ENCODE data around the gene C20orf144. TPM values are rescaled to one million over a fixed set of nuclear protein-coding genes. Genes with fewer than 3 reads are reported as not detected.

The C20orf144 gene
- total RNA-seq, 2 experiments from 2014 or later: 0.21 to 0.32 TPM

DNA sequence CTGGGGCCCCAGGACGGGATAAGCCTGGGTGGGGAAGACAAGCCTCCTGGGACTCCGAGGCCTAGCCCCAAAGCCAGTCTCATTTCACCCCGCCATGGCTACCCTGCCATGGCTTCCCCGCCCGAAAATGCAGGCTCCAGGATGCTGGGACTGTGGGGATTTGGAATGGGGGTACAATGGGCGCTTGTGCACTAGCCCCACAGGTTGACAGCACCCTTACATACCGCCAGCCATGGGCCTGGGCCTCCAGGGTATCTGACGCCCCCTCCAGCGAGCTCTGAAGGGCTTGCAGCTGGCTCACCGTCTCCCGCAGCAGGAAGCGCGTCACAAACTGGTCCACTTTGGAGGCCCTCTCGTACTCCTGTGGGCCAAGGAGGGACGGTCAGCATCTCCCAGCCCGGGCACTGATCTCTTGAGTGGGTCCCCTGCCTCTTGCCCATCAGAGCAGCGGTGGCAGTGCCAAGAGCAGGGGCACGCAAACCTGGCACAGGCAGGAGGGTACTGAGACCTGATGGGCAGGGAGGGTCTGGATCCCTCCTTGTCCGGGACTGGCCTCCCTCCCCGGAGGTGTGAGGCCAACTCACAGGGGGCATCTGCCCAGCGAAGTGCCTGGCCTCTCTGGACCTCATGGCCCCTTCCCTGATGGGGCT lies 2.0 kb upstream of the C20orf144 start:
- POLR2A ChIA-PET: no interaction called here

DNA sequence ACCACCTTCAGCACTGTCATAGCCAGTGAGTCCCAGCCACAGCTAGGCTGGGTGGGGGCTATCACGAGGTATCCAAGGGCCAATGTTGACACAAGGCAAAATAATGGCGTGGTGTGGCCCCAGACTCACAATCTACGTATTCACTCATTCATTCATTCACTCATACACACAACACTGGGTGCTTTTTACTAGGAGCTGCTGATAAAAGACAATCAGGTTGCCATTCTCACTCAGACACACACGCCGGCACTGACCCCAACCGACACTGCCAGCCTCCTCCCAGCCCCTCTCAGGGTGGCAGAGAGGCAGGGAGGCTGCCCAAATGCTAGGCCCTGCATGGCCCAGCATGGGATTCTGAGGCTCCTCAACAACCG lies 1.5 kb upstream of the C20orf144 start:
- ChIA-PET POLR2A (no interaction called here), CTCF (no interaction called here)

More for the DNA sequence above, 2.0 kb upstream of the C20orf144 start:
- CTCF ChIA-PET: no interaction called here

DNA sequence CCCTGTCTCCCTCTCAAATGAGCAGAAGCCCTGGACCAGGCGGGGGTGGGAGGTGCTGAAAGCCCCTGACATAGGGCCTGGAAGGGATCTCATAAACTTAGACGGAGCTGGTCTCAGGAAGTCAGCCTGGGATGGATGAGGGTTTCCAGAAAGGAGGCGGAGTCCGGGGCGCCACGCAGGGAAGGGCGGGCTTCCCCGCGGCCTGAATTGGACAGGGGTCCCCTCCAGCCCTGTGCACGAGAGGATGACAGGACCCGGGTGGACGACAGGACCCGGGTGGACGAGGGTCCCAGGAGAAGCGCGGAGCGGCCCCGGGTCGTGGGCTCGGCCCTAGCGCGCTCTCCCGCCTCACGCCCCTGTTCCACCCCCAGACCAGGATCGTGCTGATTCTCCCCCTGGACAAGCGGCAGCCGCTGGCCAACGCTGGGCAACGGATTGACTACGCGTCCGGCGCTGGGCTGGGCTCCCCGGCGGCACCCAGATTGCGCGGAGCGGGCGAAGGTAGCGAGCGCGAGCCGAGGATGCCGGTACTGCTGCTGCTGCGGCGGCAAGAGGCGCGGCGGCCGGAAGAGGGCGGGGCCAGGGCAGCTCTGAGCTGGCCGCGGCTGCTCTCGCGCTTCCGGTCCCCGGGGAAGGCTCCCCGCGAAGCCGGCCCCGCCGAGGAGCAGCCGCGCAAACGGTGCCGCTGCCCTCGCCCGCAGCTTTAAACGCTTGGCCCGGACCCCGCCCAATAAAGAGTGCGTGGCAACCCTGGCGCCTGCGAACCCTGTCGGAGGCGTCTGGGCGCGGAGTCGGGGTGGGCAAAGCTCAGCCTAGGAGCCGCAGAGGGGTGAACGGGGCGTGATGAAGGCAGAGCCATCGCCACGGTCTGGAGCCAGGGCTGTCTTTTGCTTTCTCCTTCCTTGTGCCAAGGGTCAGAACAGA lies 1.3 kb downstream of the C20orf144 start:
- ChIA-PET CTCF (interaction anchor here (0.6 to 4.8 kb wide), 5 partner anchors 11 to 220 kb away, joined by 3 to 22 read pairs (median 3); partner anchors contain the start of gene SNTA1), POLR2A (interaction anchor here (0.7 to 2.3 kb wide), 9 partner anchors 10 to 1422 kb away, joined by 3 to 8 read pairs (median 7); partner anchors contain the start of genes CBFA2T2, PXMP4 and SNTA1)

DNA sequence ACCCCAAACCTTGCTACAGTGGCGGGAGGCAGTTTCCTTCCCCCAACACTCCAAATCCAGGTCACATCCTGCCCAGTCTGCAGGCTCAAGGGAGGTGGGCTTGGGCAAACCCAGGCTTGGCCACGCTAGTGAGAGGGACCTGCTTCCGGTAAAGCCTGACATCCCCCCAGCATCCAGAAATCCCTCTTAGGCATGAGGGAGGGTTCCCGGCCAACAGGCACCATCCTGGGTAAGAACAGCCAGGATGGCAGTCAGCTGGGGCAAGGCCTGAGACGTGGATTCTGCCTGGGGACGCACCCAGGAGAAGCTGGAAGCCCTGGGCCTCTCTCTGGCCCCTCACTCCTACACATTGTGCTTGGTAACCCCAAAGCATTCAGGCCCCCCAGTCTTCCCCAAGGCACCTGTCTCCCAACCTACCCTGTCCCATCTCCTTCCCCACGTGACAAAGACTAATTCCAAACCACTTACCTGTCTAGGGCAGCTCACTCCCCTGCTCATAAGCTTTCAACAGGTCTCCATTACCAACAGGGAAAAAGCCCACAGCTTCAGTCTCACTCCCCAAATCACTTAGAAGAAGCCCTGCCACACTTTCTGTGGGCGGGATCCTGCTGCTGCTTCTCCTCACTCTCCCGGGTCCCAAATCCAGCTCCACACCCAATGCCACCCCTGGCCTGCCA lies 2.1 kb downstream of the C20orf144 start:
- ChIA-PET CTCF (interaction anchor here (1.2 to 4.8 kb wide), 6 partner anchors 11 to 220 kb away, joined by 3 to 22 read pairs (median 4); partner anchors contain the start of genes SNTA1 and ZNF341), POLR2A (interaction anchor here (0.6 to 2.3 kb wide), 10 partner anchors 10 to 221 kb away, joined by 3 to 8 read pairs (median 6); partner anchors contain the start of genes CBFA2T2, PXMP4 and SNTA1)

DNA sequence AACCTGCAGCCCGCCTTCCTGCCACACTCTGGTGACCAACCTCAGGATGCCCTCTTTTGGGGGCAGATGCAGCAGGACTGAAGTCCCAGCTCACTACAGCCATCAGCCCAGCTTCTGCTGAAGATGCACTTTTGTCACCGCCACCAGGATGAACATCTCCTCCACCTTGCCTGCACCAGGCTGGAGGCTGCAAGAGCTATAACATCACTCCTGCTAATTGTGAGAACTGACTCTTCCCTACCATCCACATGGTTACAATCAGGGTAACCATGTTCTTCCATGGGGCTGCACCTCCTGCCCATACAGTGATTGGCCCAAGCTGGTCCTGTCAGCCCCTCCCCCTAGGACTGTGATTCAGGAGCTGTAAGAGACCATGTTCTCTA lies 2.6 kb downstream of the C20orf144 start:
- CTCF ChIA-PET: interaction anchor here (1.2 to 4.8 kb wide), 5 partner anchors 12 to 221 kb away, joined by 3 to 22 read pairs (median 4); partner anchors contain the start of genes SNTA1 and ZNF341

DNA sequence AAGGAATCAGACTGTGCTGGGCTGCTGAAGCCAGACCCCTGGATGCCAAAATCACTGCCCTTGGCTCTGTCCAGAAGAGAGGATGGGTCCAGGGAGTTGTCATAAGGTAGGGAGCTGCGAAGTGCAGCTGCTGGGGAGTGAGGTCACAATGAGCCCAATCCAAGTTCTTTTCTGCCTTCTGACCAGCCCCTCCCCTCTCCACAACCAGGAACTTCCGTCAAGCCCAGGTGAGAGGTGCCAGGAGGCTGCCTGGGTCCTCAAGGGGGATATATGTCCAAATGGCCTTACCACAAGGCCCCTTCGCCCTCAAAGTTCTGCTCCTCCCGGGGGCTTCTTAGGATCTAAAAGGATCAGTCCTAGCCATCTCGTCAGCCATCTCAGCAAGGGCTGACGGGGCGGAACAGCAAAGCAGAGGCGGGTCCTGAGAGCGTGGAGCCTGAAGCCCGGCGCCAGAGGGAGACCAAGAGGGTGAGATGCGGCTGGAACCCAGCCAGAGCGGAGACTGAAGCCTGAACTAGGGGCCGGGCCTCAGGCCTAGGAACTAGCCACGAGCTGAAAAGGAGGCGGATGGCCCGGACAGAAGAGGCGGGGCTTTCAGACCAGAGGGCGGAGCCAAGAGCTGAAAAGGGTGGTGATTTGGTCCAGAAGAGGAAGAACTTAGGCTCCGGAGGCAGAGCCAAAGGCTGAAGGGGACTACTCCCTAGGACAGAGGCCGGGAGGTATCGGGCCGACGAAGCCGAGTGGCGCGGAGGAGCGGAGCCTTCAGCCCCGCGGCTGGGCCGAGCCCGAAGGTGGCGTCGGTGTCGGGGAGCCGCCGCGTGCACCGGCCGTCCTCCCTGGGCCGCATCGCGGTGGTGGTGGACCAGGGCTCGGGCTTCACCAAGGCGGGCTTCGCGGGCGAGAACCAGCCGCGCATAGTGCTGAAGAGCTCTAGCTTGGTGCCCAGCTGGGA lies 4.4 kb downstream of the C20orf144 start, which contains the start of gene ACTL10:
ACTL10 (plus strand) TSS at position 651 of the 952 bp plus-strand sequence. CDS start 555 bp downstream, outside the sequence.
- ChIA-PET CTCF (interaction anchor here (0.8 to 4.8 kb wide), 16 partner anchors 10 to 267 kb away, joined by 3 to 22 read pairs (median 6); partner anchors contain the start of genes CBFA2T2, E2F1 and ZNF341), POLR2A (interaction anchor here (0.5 to 3.7 kb wide), 10 partner anchors 13 to 372 kb away, joined by 3 to 23 read pairs (median 6); partner anchors contain the start of genes CBFA2T2, PXMP4 and SNTA1)

More for the DNA sequence above, 2.6 kb downstream of the C20orf144 start:
- POLR2A ChIA-PET: interaction anchor here (0.6 to 2.3 kb wide), 7 partner anchors 11 to 222 kb away, joined by 3 to 8 read pairs (median 8); partner anchors contain the start of genes CBFA2T2 and SNTA1

DNA sequence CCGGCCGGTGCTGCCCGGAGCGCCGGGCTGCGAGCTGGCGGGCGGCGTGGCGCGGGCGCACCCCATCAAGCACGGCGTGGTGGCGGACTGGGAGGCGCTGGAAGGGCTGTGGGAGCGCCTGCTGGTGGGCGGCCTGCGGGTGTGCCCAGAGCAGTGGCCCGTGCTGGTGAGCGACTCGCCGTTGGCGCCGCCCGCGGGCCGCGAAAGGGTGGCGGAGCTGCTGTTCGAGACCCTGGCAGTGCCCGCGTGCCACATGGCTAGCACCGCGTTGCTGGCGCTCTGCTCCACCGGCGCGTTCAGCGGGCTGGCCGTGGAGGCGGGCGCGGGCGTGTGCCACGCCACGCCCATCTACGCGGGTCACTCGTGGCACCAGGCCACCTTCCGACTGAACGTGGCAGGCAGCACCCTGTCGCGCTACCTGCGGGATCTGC lies 5.1 kb downstream of the C20orf144 start:
- ChIA-PET POLR2A (interaction anchor here (0.5 to 3.7 kb wide), 13 partner anchors 12 to 699 kb away, joined by 3 to 23 read pairs (median 5); partner anchors contain the start of genes CBFA2T2, PXMP4, SNTA1 and ZNF341), CTCF (interaction anchor here (0.6 to 4.8 kb wide), 28 partner anchors 11 to 268 kb away, joined by 3 to 22 read pairs (median 5); partner anchors contain the start of genes CBFA2T2, CDK5RAP1, E2F1 and SNTA1)

DNA sequence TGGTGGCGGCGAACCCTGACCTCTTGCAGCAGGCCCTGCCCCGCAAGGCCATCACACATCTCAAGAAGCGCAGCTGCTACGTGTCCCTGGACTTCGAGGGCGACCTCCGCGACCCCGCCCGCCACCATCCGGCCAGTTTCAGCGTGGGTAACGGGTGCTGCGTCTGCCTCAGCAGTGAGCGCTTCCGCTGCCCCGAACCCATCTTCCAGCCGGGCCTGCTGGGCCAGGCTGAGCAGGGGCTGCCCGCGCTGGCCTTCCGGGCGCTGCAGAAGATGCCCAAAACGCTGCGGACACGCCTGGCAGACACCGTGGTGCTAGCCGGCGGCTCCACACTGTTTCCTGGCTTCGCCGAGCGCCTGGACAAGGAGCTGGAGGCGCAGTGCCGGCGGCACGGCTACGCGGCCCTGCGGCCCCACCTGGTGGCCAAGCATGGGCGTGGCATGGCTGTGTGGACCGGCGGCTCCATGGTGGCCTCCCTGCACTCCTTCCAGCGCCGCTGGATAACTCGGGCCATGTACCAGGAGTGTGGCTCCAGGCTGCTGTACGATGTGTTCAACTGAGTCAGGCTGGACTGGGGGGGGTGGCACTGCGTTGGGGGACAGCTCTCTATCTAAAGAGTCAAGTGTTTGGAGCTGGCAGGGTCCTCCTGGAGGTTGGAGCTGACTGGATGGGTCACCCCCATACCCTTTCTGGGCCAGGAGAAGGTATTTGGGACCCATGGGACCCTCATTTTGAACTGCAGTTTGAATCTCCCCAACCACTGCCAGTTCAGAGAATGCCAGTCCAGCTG lies 5.7 kb downstream of the C20orf144 start:
- ChIA-PET POLR2A (interaction anchor here (0.5 to 3.7 kb wide), 11 partner anchors 14 to 700 kb away, joined by 3 to 23 read pairs (median 4); partner anchors contain the start of genes CBFA2T2, PXMP4 and ZNF341), CTCF (interaction anchor here (0.6 to 3.5 kb wide), 26 partner anchors 10 to 360 kb away, joined by 3 to 17 read pairs (median 5); partner anchors contain the start of genes CBFA2T2, CDK5RAP1, E2F1 and SNTA1)

DNA sequence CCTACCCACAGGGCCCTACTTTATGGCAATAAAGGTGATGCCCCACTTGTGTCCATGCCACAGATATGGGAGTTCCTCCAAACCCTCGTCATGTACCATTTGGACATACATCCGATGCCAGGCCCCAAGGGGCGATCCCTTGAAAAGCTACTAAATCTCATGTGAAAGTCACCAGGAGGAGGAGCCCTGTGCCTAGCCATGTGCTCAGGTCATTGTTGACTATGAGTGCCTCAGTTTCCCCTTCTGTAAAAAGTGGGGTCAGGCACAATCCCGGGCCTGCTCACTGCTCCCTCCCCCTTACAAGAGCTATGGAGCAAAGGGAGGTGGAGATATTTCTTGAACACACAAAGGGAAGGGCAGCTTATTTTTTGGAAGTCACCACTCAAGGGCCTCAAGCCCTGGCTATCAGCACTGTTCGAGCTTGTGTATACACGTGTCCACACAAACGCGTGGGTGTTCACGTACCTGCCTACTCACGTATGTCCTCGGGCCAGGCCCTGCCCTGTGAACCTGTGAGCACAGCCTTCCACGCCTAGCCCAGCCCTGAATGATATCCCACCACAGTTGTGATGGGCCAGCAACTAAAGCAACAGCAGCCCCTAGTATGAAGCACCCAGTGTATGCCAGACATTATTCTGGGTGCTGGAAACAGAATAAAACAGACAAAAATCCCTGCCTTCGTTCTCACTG lies 6.5 kb downstream of the C20orf144 start:
- ChIA-PET CTCF (interaction anchor here (0.6 to 3.5 kb wide), 19 partner anchors 9 to 361 kb away, joined by 3 to 17 read pairs (median 6); partner anchors contain the start of genes CBFA2T2, E2F1 and SNTA1), POLR2A (interaction anchor here (0.6 to 3.7 kb wide), 9 partner anchors 13 to 326 kb away, joined by 3 to 23 read pairs (median 6); partner anchors contain the start of genes CBFA2T2, PXMP4 and ZNF341)

DNA sequence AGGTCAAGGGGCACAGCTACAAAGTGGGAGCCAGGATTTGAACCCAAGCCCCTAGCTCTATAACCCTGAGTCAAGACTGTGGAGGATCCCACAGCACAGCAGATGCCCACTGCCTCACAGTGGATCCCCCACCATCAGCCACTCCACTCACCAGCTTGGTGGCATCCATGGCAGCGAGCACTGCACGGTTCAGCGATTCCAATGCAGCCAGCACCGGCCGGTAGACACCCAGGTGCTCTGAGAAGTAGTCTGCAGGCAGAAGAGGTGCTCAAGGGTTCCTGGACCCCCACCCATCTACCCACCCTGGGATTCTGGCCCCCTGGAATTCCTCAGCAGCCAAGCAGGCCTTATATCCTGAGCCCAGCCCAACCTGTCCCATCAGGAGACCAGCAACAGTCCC lies 7.1 kb downstream of the C20orf144 start:
- ChIA-PET CTCF (interaction anchor here (1.0 to 3.5 kb wide), 7 partner anchors 13 to 225 kb away, joined by 3 to 17 read pairs (median 6); partner anchors contain the start of genes CBFA2T2, E2F1, SNTA1 and ZNF341), POLR2A (interaction anchor here (0.6 to 3.7 kb wide), 7 partner anchors 10 to 225 kb away, joined by 3 to 23 read pairs (median 8); partner anchors contain the start of genes CBFA2T2 and ZNF341)

DNA sequence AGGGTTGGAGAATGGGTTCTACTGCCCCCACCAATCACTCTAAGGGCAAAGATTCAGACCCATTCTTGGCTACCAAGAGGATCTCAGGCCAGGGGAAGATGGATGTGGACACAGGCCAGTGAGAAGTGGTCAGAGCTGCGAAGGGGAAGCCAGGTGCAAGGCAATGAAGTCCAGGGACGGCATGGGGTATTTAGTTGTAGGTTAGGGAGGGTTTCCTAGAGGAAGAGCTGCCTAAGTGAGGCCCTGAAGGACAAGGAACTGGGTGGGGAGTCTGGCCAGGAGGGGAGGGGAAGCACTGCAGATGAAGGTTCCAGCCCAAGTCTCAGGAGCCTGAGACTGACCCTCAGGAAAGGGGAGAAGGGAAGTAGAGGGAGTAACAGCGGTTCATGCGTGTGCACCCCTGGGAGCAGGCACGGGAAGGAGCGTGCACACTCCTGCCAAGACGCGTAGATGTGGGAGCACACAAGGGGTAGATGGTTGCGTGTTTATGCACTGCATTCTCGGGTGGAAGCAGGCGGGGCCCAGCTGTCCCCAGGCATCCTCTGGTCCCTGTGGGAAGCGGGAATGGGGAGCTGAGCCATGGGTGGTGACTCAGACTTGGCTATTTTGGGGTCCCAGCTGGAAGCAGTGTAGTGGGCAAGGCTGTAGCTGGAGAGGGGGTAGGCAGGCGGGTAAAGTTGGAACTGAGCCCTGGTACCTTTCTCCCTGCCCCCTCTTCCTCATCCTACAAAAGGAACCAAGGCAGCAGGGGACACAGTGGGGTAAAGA lies 7.9 kb downstream of the C20orf144 start:
- ChIA-PET CTCF (interaction anchor here (0.6 to 3.0 kb wide), 5 partner anchors 12 to 226 kb away, joined by 3 to 16 read pairs (median 4); partner anchors contain the start of genes CBFA2T2, SNTA1 and ZNF341), POLR2A (interaction anchor here (0.7 to 1.0 kb wide), 2 partner anchors 9 to 67 kb away, joined by 3 to 4 read pairs; no protein-coding TSS in a partner anchor)

DNA sequence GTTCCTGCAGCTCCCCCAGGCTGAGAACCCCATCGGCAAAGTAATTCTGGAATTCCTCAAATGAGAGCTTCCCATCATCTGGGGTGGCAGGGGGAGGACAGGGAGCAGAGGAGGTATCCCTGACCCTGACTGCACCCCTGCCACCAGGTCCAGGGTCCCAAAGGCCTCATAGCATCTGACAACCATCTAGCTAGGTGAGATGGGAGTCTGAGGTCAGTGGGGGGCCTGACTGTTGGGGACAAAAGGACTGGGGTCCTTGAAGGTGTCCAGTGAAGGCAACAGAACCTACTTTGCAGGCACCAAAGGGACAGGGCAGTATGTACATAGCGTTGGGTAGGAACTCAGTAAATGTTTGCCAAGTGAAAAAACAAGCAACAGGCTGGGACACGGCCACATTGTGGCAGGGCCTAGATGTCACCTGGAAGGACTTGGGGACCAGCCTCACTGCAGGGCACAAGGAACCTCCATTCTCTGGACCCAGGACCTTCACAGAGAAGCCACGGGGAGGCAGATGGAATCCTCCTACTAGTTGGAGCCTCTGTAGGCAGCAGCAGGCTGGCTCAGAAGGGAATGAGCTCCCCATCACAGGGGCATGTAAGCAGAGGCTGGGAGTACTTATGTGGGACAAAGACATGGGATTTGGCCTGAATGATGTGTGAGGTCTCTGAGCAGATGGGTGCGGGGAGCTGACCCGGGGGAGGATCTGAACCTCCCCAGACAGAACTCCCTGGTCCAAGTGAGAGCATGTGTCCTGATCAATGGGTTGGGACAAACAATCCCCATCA lies 8.8 kb downstream of the C20orf144 start:
- ChIA-PET CTCF (interaction anchor here (0.6 kb wide), 1 partner anchor 72 kb away, joined by 3 read pairs; no protein-coding TSS in a partner anchor), POLR2A (interaction anchor here (0.7 kb wide), 1 partner anchor 68 kb away, joined by 3 read pairs; no protein-coding TSS in a partner anchor)

DNA sequence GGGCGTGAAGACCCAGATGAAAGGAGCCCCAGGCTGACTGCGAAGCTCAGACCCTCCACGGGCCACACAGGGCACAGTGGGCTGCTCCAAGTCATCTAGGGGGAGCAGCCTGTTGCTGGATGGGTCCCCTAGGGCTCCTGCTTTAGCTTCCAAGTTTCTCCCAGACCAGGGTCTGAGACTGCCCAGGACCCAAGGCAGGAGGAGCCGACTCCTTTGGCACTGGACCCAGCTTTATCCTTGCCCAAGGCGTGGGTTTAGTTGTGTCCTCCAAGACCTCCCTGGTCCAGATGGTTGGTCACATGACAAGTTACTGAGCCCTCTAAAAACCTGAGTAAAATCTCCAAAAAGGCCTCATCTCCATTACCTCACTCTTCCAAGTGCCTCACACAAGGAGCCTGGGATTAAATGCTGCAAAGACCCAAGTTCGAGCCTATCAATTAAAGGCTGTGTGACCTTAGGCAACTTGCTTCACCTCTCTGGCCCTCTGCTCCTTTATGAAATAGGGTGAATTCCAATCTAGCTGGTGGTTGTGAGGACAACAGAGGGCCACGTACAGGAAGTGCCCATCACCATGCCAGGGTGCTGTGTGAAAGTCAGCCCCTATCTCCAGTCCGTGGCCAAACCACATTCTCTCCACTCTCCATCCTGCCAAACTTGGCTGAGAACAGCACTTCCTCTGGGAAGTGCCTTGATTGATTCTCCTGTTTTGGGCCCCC lies 9.6 kb downstream of the C20orf144 start:
- ChIA-PET POLR2A (no interaction called here), CTCF (no interaction called here)

Measured in activated CD8-positive, alpha-beta memory T cell treated with anti-CD3 and anti-CD28 coated beads for 36 hours (primary cell).